Measurements from ENCODE around the gene GNA12. TPM values are rescaled to one million over a fixed set of nuclear protein-coding genes. Genes with fewer than 3 reads are reported as not detected.

The GNA12 gene
- total and polyA plus RNA-seq, 4 donors: 3.7 to 19.0 (median 11.3) TPM

DNA sequence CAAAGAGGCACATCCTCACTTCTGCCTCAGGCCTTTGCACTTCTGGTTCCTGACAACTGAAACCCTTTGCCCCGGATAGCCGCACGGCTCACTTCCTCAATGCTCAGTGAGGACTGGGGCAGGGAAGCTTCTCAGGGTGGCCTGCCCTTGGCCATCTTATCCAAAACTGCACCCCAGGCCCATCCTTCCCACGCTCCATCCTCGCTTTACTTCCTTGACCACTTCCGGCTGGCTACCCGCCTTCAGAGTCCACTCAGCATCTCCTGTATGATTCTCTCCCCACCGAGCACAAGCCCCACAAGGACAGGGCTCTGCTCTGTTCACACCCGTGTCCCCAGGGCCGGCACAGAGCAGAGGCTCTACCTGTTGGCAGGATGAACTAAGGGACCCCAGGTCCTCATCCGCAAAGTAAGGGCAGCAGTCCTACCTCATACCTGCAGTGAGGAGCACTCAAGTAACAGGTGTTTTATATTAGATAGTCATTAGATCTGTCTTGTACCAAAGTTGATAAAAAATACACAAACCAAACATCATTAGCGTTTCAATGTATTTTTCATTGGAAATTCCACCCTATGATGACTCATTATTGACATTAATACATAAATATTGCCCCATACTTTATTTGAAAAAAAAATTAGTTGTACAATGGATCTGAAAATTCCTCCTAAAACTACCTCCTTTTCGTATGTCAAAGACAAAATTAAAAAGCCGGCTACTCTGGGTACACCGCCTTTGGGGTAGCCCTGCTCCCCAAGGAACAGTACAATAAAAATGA is 35.0 kb downstream of the GNA12 start:
- no peak for DNase-seq (ENCODE audit: low spot score)
- Histone ChIP-seq H3K4me1 (ENCODE audit: control insufficient read depth in 4 of 4, insufficient read depth in 4 of 4, low read length in 3 of 4) (peaks cover 6 to 20% (median 10%) of the 10 kb centered on the region in 4 donors), H3K36me3 (ENCODE audit: control insufficient read depth in 4 of 4, insufficient read depth in 3 of 4, low read depth in 1 of 4, low read length in 3 of 4) (no peaks in the 10 kb centered on the region), H3K4me3 (ENCODE audit: low read depth in 1 of 3, low read length in 3 of 3) (no peak overlapping the region), H3K9ac (ENCODE audit: low read depth in 1 of 2, low read length in 2 of 2) (no peak overlapping the region), H3K27me3 (ENCODE audit: control insufficient read depth in 4 of 4, insufficient read depth in 4 of 4, low read length in 3 of 4) (no peaks in the 10 kb centered on the region), H3K27ac (ENCODE audit: low read depth in 1 of 2, low read length in 2 of 2) (no peak overlapping the region), H3K9me3 (ENCODE audit: control insufficient read depth in 4 of 4, low read length in 3 of 4) (no peaks in the 10 kb centered on the region)
- WGBS: 87% methylated on average over 15 of the region's 15 CpGs
- TF ChIP-seq EGR1 (IDR thresholded peaks at IDR 0.05; ENCODE audit: low read depth in 2 of 2): no peak
- no peak for TF ChIP-seq FOXA2 (IDR thresholded peaks at IDR 0.05)
- TF ChIP-seq, protein P1, sequence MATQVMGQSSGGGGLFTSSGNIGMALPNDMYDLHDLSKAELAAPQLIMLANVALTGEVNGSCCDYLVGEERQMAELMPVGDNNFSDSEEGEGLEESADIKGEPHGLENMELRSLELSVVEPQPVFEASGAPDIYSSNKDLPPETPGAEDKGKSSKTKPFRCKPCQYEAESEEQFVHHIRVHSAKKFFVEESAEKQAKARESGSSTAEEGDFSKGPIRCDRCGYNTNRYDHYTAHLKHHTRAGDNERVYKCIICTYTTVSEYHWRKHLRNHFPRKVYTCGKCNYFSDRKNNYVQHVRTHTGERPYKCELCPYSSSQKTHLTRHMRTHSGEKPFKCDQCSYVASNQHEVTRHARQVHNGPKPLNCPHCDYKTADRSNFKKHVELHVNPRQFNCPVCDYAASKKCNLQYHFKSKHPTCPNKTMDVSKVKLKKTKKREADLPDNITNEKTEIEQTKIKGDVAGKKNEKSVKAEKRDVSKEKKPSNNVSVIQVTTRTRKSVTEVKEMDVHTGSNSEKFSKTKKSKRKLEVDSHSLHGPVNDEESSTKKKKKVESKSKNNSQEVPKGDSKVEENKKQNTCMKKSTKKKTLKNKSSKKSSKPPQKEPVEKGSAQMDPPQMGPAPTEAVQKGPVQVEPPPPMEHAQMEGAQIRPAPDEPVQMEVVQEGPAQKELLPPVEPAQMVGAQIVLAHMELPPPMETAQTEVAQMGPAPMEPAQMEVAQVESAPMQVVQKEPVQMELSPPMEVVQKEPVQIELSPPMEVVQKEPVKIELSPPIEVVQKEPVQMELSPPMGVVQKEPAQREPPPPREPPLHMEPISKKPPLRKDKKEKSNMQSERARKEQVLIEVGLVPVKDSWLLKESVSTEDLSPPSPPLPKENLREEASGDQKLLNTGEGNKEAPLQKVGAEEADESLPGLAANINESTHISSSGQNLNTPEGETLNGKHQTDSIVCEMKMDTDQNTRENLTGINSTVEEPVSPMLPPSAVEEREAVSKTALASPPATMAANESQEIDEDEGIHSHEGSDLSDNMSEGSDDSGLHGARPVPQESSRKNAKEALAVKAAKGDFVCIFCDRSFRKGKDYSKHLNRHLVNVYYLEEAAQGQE (IDR thresholded peaks at IDR 0.05): no peak
- TF ChIP-seq GABPA (IDR thresholded peaks at IDR 0.05 in 1 of 2, conservative IDR thresholded peaks at IDR 0.05 in 1 of 2): no peak
- TF ChIP-seq, protein P2, sequence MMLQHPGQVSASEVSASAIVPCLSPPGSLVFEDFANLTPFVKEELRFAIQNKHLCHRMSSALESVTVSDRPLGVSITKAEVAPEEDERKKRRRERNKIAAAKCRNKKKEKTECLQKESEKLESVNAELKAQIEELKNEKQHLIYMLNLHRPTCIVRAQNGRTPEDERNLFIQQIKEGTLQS (IDR thresholded peaks at IDR 0.05): no peak
- no peak for TF ChIP-seq TAF1 (conservative IDR thresholded peaks at IDR 0.05)
- no peak for TF ChIP-seq HNF4A (conservative IDR thresholded peaks at IDR 0.05)

DNA sequence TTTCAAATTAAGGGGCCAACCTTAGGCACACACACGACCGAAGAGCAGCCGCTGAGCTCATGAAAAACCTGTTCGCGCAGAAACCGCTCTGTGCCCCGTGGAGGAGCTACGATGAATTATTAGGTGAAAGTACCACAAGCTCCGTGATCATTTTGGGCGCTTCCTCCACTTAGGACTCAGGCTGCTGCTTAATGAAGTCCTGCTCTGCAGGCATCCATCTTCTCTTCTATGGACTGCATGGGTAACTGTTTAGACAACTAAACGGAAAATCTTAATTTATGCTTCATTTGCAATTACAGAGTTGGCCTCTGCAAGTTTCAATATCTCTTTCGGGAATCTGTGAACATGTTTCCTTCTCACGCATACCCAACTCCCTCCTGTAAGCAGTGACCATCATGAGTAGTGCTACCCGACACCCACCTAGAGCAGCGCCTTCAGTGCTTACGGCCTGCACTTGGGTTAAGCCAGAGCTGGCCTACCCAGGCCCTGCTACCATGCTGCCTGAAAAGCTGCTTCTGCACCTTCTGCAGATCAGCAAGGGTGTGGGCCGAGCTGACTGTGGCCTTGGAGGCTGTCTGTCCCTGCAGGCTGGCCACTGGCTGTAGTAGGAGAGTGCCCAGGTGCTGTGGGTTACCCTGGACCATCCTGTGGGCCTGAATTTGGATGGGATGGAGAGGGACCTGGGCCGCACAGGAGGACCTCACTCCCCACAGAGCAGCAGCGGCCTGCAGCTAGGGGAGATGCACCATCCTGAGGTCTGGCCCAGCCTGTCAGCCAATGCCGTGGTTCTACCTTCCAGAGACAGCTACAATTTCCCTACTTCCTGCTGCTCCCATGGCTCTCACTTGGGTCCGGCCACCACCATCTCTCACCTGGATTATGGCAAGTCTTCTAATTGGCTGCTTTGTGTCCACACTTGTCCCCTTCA is 36.0 kb downstream of the GNA12 start:
- WGBS: 93% methylated on average over 21 of the region's 21 CpGs
- H3K27me3 ChIP-seq (ENCODE audit: control insufficient read depth in 4 of 4, insufficient read depth in 4 of 4, low read length in 3 of 4): no peaks in the 10 kb centered on the region
- no peak overlapping the region for H3K9ac ChIP-seq (ENCODE audit: low read depth in 1 of 2, low read length in 2 of 2)
- H3K36me3 ChIP-seq (ENCODE audit: control insufficient read depth in 4 of 4, insufficient read depth in 3 of 4, low read depth in 1 of 4, low read length in 3 of 4): no peaks in the 10 kb centered on the region
- H3K4me3 ChIP-seq (ENCODE audit: low read depth in 1 of 3, low read length in 3 of 3): no peak overlapping the region
- H3K9me3 ChIP-seq (ENCODE audit: control insufficient read depth in 4 of 4, low read length in 3 of 4): no peaks in the 10 kb centered on the region
- no peak for DNase-seq (ENCODE audit: low spot score)
- no peak for TF ChIP-seq HNF4G (IDR thresholded peaks at IDR 0.05)
- TF ChIP-seq, protein P2 (IDR thresholded peaks at IDR 0.05): no peak
- no peak overlapping the region for H3K27ac ChIP-seq (ENCODE audit: low read depth in 1 of 2, low read length in 2 of 2)
- peaks cover 6 to 20% (median 10%) of the 10 kb centered on the region in 4 donors for H3K4me1 ChIP-seq (ENCODE audit: control insufficient read depth in 4 of 4, insufficient read depth in 4 of 4, low read length in 3 of 4)

DNA sequence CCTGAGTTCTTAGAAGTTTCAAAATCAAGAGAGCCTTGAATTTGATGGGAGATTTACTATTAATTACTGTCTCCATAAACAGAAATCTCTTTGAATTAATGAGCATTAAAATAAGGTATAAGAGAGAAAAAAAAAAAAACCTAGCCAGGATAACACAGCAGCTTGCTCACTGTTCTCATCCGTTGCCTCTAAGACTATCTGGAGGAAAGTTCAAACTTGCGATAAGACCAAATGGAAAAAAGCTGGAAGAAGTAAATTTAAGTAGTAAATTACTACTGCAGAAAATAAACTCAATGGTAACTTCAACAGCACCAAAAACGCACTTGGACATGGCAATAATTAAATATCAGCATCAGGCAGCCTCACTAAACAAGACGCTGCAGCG is 36.7 kb downstream of the GNA12 start:
- Histone ChIP-seq H3K36me3 (ENCODE audit: control insufficient read depth in 4 of 4, insufficient read depth in 3 of 4, low read depth in 1 of 4, low read length in 3 of 4) (no peaks in the 10 kb centered on the region), H3K27ac (ENCODE audit: low read depth in 1 of 2, low read length in 2 of 2) (no peak overlapping the region), H3K9me3 (ENCODE audit: control insufficient read depth in 4 of 4, low read length in 3 of 4) (no peaks in the 10 kb centered on the region), H3K4me3 (ENCODE audit: low read depth in 1 of 3, low read length in 3 of 3) (no peak overlapping the region), H3K4me1 (ENCODE audit: control insufficient read depth in 4 of 4, insufficient read depth in 4 of 4, low read length in 3 of 4) (peaks cover 6 to 20% (median 10%) of the 10 kb centered on the region in 4 donors), H3K27me3 (ENCODE audit: control insufficient read depth in 4 of 4, insufficient read depth in 4 of 4, low read length in 3 of 4) (no peaks in the 10 kb centered on the region), H3K9ac (ENCODE audit: low read depth in 1 of 2, low read length in 2 of 2) (no peak overlapping the region)
- no peak for DNase-seq (ENCODE audit: low spot score)
- WGBS: 82% methylated on average over 5 of the region's 5 CpGs
- TF ChIP-seq, protein P1 (IDR thresholded peaks at IDR 0.05): no peak
- TF ChIP-seq YY1 (IDR thresholded peaks at IDR 0.05): no peak
- TF ChIP-seq NR2F2 (IDR thresholded peaks at IDR 0.05): no peak
- TF ChIP-seq HNF4G (IDR thresholded peaks at IDR 0.05): no peak
- TF ChIP-seq, protein P2 (IDR thresholded peaks at IDR 0.05): no peak
- TF ChIP-seq HNF4A (conservative IDR thresholded peaks at IDR 0.05): no peak
- TF ChIP-seq RAD21 (IDR thresholded peaks at IDR 0.05): no peak
- TF ChIP-seq JUND (IDR thresholded peaks at IDR 0.05): no peak
- no peak for TF ChIP-seq FOXA1 (IDR thresholded peaks at IDR 0.05)
- no peak for TF ChIP-seq SP1 (IDR thresholded peaks at IDR 0.05)
- TF ChIP-seq, protein P3, sequence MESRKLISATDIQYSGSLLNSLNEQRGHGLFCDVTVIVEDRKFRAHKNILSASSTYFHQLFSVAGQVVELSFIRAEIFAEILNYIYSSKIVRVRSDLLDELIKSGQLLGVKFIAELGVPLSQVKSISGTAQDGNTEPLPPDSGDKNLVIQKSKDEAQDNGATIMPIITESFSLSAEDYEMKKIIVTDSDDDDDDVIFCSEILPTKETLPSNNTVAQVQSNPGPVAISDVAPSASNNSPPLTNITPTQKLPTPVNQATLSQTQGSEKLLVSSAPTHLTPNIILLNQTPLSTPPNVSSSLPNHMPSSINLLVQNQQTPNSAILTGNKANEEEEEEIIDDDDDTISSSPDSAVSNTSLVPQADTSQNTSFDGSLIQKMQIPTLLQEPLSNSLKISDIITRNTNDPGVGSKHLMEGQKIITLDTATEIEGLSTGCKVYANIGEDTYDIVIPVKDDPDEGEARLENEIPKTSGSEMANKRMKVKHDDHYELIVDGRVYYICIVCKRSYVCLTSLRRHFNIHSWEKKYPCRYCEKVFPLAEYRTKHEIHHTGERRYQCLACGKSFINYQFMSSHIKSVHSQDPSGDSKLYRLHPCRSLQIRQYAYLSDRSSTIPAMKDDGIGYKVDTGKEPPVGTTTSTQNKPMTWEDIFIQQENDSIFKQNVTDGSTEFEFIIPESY (IDR thresholded peaks at IDR 0.05): no peak

Data from liver (tissue), 9 donors.